ENCODE data around the gene EFR3B. TPM values are rescaled to one million over a fixed set of nuclear protein-coding genes. Genes with fewer than 3 reads are reported as not detected.
"Not testable (repeated sequence)": the region's sequence is repeated elsewhere in the genome, so short reads cannot be mapped to it uniquely, and the experiment has no call there.

Gene EFR3B, protein sequence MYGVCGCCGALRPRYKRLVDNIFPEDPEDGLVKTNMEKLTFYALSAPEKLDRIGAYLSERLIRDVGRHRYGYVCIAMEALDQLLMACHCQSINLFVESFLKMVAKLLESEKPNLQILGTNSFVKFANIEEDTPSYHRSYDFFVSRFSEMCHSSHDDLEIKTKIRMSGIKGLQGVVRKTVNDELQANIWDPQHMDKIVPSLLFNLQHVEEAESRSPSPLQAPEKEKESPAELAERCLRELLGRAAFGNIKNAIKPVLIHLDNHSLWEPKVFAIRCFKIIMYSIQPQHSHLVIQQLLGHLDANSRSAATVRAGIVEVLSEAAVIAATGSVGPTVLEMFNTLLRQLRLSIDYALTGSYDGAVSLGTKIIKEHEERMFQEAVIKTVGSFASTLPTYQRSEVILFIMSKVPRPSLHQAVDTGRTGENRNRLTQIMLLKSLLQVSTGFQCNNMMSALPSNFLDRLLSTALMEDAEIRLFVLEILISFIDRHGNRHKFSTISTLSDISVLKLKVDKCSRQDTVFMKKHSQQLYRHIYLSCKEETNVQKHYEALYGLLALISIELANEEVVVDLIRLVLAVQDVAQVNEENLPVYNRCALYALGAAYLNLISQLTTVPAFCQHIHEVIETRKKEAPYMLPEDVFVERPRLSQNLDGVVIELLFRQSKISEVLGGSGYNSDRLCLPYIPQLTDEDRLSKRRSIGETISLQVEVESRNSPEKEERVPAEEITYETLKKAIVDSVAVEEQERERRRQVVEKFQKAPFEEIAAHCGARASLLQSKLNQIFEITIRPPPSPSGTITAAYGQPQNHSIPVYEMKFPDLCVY
- 10 to 100 TPM in 1 of 4 donors, 1 to 10 TPM in 3; 1.7 to 12.7 (median 4.0) TPM for total RNA-seq
- under 1 TPM; 0.59 to 0.88 (median 0.72) TPM for polyA plus RNA-seq
- long read RNA-seq, donor 1, result 0 reads
- long read RNA-seq, donor 2, result 0 reads

DNA sequence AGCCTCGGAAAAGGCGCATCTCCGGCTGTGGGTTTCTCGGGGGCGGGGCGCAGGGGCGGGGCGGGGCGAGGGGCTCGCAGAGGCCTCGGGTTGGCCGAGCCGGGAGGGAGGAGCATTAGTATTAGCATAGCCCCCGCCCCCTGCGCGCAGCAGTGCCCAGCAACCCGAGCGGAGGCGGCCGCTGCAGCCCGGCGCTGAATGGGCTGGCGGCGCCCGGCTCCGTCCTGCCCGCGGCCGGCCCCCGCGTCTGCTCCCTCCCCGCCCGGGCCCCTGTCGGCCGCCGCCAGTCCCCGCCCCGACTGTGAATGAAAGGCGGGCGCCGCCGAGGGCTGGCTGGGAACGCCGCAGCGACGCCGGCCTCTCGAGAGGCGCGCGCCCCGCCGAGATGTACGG is at the start of gene EFR3B:
TSS of gene EFR3B (plus strand) at position 149 of the 393 bp plus-strand sequence. CDS start at position 386, 237 bp downstream.
- Histone ChIP-seq H3K9me3 (no peaks in the 10 kb centered on the region), H3K4me1 (peaks cover 36% of the 10 kb centered on the region), H3K36me3 (ENCODE audit: insufficient read depth in 1 of 2, low read depth in 1 of 2) (no peaks in the 10 kb centered on the region), H3K4me3 (peak within 1 kb of the TSS; percentile 94), H3K27ac (peak within 1 kb of the TSS; percentile 85), H3K27me3 (ENCODE audit: insufficient read depth in 3 of 3, low read length in 2 of 3) (no peaks in the 10 kb centered on the region)
- TF ChIP-seq, protein P1, sequence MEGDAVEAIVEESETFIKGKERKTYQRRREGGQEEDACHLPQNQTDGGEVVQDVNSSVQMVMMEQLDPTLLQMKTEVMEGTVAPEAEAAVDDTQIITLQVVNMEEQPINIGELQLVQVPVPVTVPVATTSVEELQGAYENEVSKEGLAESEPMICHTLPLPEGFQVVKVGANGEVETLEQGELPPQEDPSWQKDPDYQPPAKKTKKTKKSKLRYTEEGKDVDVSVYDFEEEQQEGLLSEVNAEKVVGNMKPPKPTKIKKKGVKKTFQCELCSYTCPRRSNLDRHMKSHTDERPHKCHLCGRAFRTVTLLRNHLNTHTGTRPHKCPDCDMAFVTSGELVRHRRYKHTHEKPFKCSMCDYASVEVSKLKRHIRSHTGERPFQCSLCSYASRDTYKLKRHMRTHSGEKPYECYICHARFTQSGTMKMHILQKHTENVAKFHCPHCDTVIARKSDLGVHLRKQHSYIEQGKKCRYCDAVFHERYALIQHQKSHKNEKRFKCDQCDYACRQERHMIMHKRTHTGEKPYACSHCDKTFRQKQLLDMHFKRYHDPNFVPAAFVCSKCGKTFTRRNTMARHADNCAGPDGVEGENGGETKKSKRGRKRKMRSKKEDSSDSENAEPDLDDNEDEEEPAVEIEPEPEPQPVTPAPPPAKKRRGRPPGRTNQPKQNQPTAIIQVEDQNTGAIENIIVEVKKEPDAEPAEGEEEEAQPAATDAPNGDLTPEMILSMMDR (IDR thresholded peaks at IDR 0.05), result no peak
- WGBS, 3 donors, result 0 to 1% (median 0%) methylated on average over 21 to 54 of the region's 54 CpGs
- DNase-seq, result peak; percentile 98
- intact Hi-C loops (cut with DNase I), result loop anchor here (5.0 to 10.0 kb wide), 3 partner anchors 65 to 85 kb away; partner anchors contain the start of gene DNAJC27 (in 1 of the 2)
- ATAC-seq, result peak; percentile 93 to 97 (median 96)

DNA sequence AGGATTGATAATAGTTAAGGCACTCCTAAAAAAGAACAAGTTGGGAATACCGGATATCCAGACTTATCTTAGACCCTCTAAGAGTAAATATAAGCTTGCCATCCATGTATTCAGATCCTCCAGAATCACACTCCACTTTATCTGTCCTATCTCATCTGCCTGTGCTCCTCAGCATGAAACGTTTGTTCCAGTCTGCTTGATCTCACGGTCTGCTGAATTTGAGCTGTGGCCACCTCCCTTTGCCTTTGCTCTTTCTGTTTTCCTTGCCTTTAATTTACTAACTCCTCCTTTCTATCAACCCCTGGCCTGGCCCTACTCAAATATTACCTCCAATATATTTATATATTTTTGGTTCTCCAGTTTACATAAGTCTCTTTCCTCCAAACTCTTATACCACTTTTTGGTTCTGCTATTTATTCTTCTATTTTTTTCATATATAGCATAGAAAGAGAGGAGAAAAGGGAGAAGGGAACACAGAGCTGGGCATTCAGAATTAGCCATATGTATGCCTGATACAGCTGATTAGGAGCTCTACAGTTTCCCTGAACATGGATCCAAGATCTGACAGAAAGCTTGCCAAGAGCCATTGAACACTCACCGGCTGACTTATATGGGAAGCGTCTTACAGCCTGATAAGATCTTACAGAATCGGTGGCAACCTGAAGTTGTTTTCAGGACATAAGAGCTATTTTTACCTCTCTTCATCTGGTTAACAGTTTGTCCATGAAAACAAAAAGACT is 48.3 kb upstream of the EFR3B start:
- Histone ChIP-seq H3K4me1 (peaks cover 15% of the 10 kb centered on the region), H3K27me3 (ENCODE audit: insufficient read depth in 3 of 3, low read length in 2 of 3) (no peaks in the 10 kb centered on the region), H3K27ac (no peak overlapping the region), H3K4me3 (no peak overlapping the region), H3K9me3 (no peaks in the 10 kb centered on the region), H3K36me3 (ENCODE audit: insufficient read depth in 1 of 2, low read depth in 1 of 2) (no peaks in the 10 kb centered on the region)
- intact Hi-C loops (cut with DNase I), result loop anchor here in 1 of 2 donors (5.0 kb wide), 1 partner anchor 44 kb away; no protein-coding TSS in a partner anchor
- TF ChIP-seq, protein P1 (IDR thresholded peaks at IDR 0.05), result no peak
- DNase-seq, result no peak
- ATAC-seq, result peak in 1 of 4 donors; percentile 33
- 42 to 59% (median 50%) methylated on average over 6 of the region's 6 CpGs for WGBS, 3 donors

GRCh38 chr2:24994146-24994724 is 47.6 kb upstream of the EFR3B start:
- WGBS, 3 donors, result 44 to 61% (median 59%) methylated on average over 1 of the region's 1 CpG
- H3K27ac ChIP-seq, result no peak overlapping the region
- intact Hi-C loops (cut with DNase I), result loop anchor here in 1 of 2 donors (5.0 kb wide), 1 partner anchor 43 kb away; no protein-coding TSS in a partner anchor

GRCh38 chr2:24999097-24999496 is 42.8 kb upstream of the EFR3B start:
- 84 to 90% (median 85%) methylated on average over 8 of the region's 8 CpGs for WGBS, 3 donors
- H3K9me3 ChIP-seq; ATAC-seq; DNase-seq; H3K27me3 ChIP-seq (ENCODE audit: insufficient read depth in 3 of 3, low read length in 2 of 3); H3K27ac ChIP-seq; intact Hi-C loops (cut with DNase I); H3K36me3 ChIP-seq (ENCODE audit: insufficient read depth in 1 of 2, low read depth in 1 of 2); H3K4me3 ChIP-seq: not testable (repeated sequence)
- peaks cover 24% of the 10 kb centered on the region for H3K4me1 ChIP-seq

More at GRCh38 chr2:24994146-24994724, 47.6 kb upstream of the EFR3B start:
- no peaks in the 10 kb centered on the region for H3K36me3 ChIP-seq (ENCODE audit: insufficient read depth in 1 of 2, low read depth in 1 of 2)
- DNase-seq (no peak), ATAC-seq (no peak)
- no peak overlapping the region for H3K4me3 ChIP-seq
- H3K27me3 ChIP-seq (ENCODE audit: insufficient read depth in 3 of 3, low read length in 2 of 3), result no peaks in the 10 kb centered on the region
- H3K4me1 ChIP-seq, result peaks cover 15% of the 10 kb centered on the region
- TF ChIP-seq, protein P1 (IDR thresholded peaks at IDR 0.05), result no peak
- H3K9me3 ChIP-seq, result no peaks in the 10 kb centered on the region
